ENCODE data around the gene MAGEA4.

MAGEA4 gene

GRCh38 chrX:151912780-151913179 is at the start of gene MAGEA4:
Gene MAGEA4, plus strand, starts transcription at chrX:151912889. Its CDS starts 10,776 bp downstream, at chrX:151923665.
- H3K4me3 ChIP-seq (ENCODE audit: low read depth, low read length) = no peak within 1 kb of the TSS
- DNase-seq (ENCODE audit: low read depth) = no peak
- TF ChIP-seq POLR2A (IDR thresholded peaks at IDR 0.05; ENCODE audit: extremely low read depth, insufficient read length) (no peak), MYC (IDR thresholded peaks at IDR 0.05; ENCODE audit: low read depth, low read length) (no peak)

GRCh38 chrX:151870602-151871001 is 42.1 kb upstream of the MAGEA4 start:
- TF ChIP-seq POLR2A (IDR thresholded peaks at IDR 0.05; ENCODE audit: extremely low read depth, insufficient read length) (no peak), MAX (IDR thresholded peaks at IDR 0.05; ENCODE audit: low read depth, low read length) (no peak), CTCF (IDR thresholded peaks at IDR 0.05; ENCODE audit: low read depth, low read length) (no peak), MYC (IDR thresholded peaks at IDR 0.05; ENCODE audit: low read depth, low read length) (no peak)
- no peak for DNase-seq (ENCODE audit: low read depth)
- no peak overlapping the region for H3K4me3 ChIP-seq (ENCODE audit: low read depth, low read length)

GRCh38 chrX:151871244-151871643 is 41.4 kb upstream of the MAGEA4 start:
- no peak for DNase-seq (ENCODE audit: low read depth)
- TF ChIP-seq POLR2A (IDR thresholded peaks at IDR 0.05; ENCODE audit: extremely low read depth, insufficient read length) (no peak), MYC (IDR thresholded peaks at IDR 0.05; ENCODE audit: low read depth, low read length) (no peak), CTCF (IDR thresholded peaks at IDR 0.05; ENCODE audit: low read depth, low read length) (no peak), MAX (IDR thresholded peaks at IDR 0.05; ENCODE audit: low read depth, low read length) (no peak)
- no peak overlapping the region for H3K4me3 ChIP-seq (ENCODE audit: low read depth, low read length)

GRCh38 chrX:151873096-151873495 is 39.6 kb upstream of the MAGEA4 start:
- no peak overlapping the region for H3K4me3 ChIP-seq (ENCODE audit: low read depth, low read length)
- DNase-seq (ENCODE audit: low read depth) = no peak
- TF ChIP-seq POLR2A (IDR thresholded peaks at IDR 0.05; ENCODE audit: extremely low read depth, insufficient read length) (no peak), CTCF (IDR thresholded peaks at IDR 0.05; ENCODE audit: low read depth, low read length) (no peak), MAX (IDR thresholded peaks at IDR 0.05; ENCODE audit: low read depth, low read length) (no peak), MYC (IDR thresholded peaks at IDR 0.05; ENCODE audit: low read depth, low read length) (no peak)

GRCh38 chrX:151875270-151876026 is 37.2 kb upstream of the MAGEA4 start:
- DNase-seq (ENCODE audit: low read depth) = no peak
- TF ChIP-seq CTCF (IDR thresholded peaks at IDR 0.05; ENCODE audit: low read depth, low read length) (no peak), MYC (IDR thresholded peaks at IDR 0.05; ENCODE audit: low read depth, low read length) (no peak), MAX (IDR thresholded peaks at IDR 0.05; ENCODE audit: low read depth, low read length) (no peak), POLR2A (IDR thresholded peaks at IDR 0.05; ENCODE audit: extremely low read depth, insufficient read length) (no peak)
- H3K4me3 ChIP-seq (ENCODE audit: low read depth, low read length) = no peak overlapping the region

- no peak for TF ChIP-seq MAX (IDR thresholded peaks at IDR 0.05; ENCODE audit: low read depth, low read length)
- no peak for TF ChIP-seq MYC (IDR thresholded peaks at IDR 0.05; ENCODE audit: low read depth, low read length)
- TF ChIP-seq POLR2A (IDR thresholded peaks at IDR 0.05; ENCODE audit: extremely low read depth, insufficient read length) = no peak
- TF ChIP-seq CTCF (IDR thresholded peaks at IDR 0.05; ENCODE audit: low read depth, low read length) = no peak
- DNase-seq (ENCODE audit: low read depth) = no peak
These were observed 34.1 kb upstream of the MAGEA4 start for GRCh38 chrX:151878574-151878973.

More at GRCh38 chrX:151878574-151878973, 34.1 kb upstream of the MAGEA4 start:
- no peak overlapping the region for H3K4me3 ChIP-seq (ENCODE audit: low read depth, low read length)

Measured in NB4 (cell line).